Activated CD4-positive, alpha-beta memory T cell treated with anti-CD3 and anti-CD28 coated beads for 36 hours (primary cell): ENCODE data around the gene GP5. TPM values are rescaled to one million over a fixed set of nuclear protein-coding genes. Genes with fewer than 3 reads are reported as not detected.

Experiments used
- CTCF ChIA-PET: fragments of 350-600 bp; sonication (Branson Sonifier 250); formaldehyde crosslinking; loops from one replicate; lab custom pipeline; 2021; ENCODE audit warnings: antibody characterized with exemption, inconsistent platforms; lab: Charles Lee
- POLR2A ChIA-PET: fragments of 350-600 bp; sonication (Branson Sonifier 250); formaldehyde crosslinking; loops from one replicate; lab custom pipeline; 2021; ENCODE audit warnings: antibody characterized with exemption; lab: Charles Lee
- DNase-seq: peaks from one replicate; pipeline ENCODE4 v3.0.0-alpha.2; 2020
- H3K27ac Mint-ChIP-seq: one replicate; pipeline ENCODE4 v1.8.0; 2021; ENCODE audit warnings: mixed read lengths
- H3K27me3 Mint-ChIP-seq: one replicate; pipeline ENCODE4 v1.8.0; 2021; ENCODE audit warnings: mixed read lengths
- H3K36me3 Mint-ChIP-seq: one replicate; pipeline ENCODE4 v1.8.0; 2021; ENCODE audit warnings: mixed read lengths
- H3K4me1 Mint-ChIP-seq: one replicate; pipeline ENCODE4 v1.8.0; 2021; ENCODE audit warnings: low read depth, mixed read lengths
- H3K4me3 Mint-ChIP-seq: one replicate; pipeline ENCODE4 v1.8.0; 2021; ENCODE audit warnings: mild to moderate bottlenecking, mixed read lengths
- H3K9me3 Mint-ChIP-seq: one replicate; pipeline ENCODE4 v1.8.0; 2021; ENCODE audit warnings: mixed read lengths
- intact Hi-C: fragments of 100-400 bp; cut with micrococcal nuclease; formaldehyde crosslinking; loops from one replicate; pipeline ENCODE4 v1.15.1; 2023
- total RNA-seq, 2 experiments: library from RNA; stranded (reverse); gene quantifications; one replicate each; pipeline ENCODE4 v1.2.3, GENCODE V29; 2021

Gene GP5
- total RNA-seq = under 1 TPM; 0.24 to 0.31 TPM

DNA sequence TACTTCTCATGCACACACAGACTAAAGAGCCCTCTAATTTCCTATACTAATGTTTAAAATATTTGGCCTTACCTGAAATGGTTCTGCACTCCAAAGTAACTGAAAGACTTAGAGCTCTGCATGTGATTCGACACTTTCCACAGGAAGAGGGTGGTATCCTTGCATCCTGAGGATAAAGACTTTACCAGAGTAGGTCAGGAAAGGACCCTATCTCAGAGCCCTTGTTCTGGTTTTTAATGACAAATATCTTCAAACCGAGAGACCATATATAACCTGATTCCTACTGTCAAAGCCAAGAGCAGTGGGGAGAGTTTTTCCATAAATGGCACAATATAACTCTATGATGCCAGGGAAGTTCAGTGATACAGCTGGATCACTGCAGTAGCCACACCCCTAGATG lies at the start of gene GP5:
TSS of gene GP5 (minus strand) at position 101 of the 400 bp plus-strand sequence. CDS start 984 bp downstream, outside the sequence.
- Mint-ChIP-seq H3K9me3 (no peaks in the 10 kb centered on the region), H3K4me3 (peak within 1 kb of the TSS; percentile 61), H3K27me3 (peaks cover 29% of the 10 kb centered on the region), H3K36me3 (no peaks in the 10 kb centered on the region), H3K27ac (peak within 1 kb of the TSS; percentile 6), H3K4me1 (peaks cover 51% of the 10 kb centered on the region)
- DNase-seq = no peak
- POLR2A ChIA-PET = no interaction called here
- intact Hi-C loops = no loop called here
- CTCF ChIA-PET = interaction anchor here (1.0 to 6.2 kb wide), 3 partner anchors 9 to 65 kb away, joined by 3 to 47 read pairs (median 30); no protein-coding TSS in a partner anchor

DNA sequence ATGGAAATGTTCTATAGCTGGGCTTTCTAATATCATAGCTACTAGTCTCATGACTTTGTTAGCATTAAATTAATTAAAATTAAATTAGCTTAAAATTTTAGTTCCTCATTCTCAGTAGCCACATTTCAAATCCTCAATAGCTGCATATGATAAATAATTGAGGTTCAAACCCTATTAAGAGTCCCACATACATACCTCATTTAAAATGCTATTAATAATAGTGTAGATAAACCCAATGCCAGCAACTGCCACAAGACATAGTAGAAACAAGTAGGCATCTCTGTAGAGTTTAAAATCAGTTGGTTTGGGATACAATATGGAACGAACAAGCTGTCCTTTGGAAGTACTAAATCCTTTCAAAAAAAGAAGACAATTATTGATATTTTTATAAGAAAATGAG lies 48.6 kb upstream of the GP5 start:
- intact Hi-C loops = no loop called here
- no peak overlapping the region for H3K4me3 Mint-ChIP-seq
- H3K27ac Mint-ChIP-seq = no peak overlapping the region
- DNase-seq = no peak
- ChIA-PET CTCF (interaction anchor here (1.4 to 1.8 kb wide), 2 partner anchors 19 to 25 kb away, joined by 3 to 7 read pairs; no protein-coding TSS in a partner anchor), POLR2A (interaction anchor here (1.8 kb wide), 1 partner anchor 26 kb away, joined by 4 read pairs; no protein-coding TSS in a partner anchor)
- H3K36me3 Mint-ChIP-seq = peaks cover 42% of the 10 kb centered on the region
- H3K9me3 Mint-ChIP-seq = no peaks in the 10 kb centered on the region
- peaks cover 4% of the 10 kb centered on the region for H3K4me1 Mint-ChIP-seq
- H3K27me3 Mint-ChIP-seq = no peaks in the 10 kb centered on the region

DNA sequence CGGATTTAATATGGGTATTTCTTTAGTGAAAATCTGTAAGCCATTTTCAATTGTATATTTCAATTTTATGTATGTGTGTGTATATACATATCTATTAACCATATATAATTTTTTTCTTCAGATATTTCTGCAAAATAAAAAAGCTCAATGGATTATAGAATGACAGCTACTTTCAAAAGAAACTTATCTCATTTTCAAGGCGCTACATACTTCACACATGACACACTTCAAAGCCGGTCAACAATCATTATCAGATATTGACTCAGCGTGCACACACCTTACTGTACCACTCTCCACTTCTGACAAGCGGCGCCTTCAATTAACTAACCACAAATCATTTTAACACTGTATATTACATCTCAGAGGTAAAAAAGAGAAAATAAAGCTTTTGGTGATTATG lies 48.1 kb upstream of the GP5 start:
- no peak overlapping the region for H3K27ac Mint-ChIP-seq
- peaks cover 40% of the 10 kb centered on the region for H3K36me3 Mint-ChIP-seq
- H3K27me3 Mint-ChIP-seq = no peaks in the 10 kb centered on the region
- H3K4me1 Mint-ChIP-seq = peaks cover 4% of the 10 kb centered on the region
- no peak overlapping the region for H3K4me3 Mint-ChIP-seq
- H3K9me3 Mint-ChIP-seq = no peaks in the 10 kb centered on the region
- peak; percentile 19 for DNase-seq
- POLR2A ChIA-PET = interaction anchor here (1.8 kb wide), 1 partner anchor 27 kb away, joined by 4 read pairs; no protein-coding TSS in a partner anchor
- CTCF ChIA-PET = interaction anchor here (1.4 to 1.8 kb wide), 2 partner anchors 20 to 25 kb away, joined by 3 to 7 read pairs; no protein-coding TSS in a partner anchor
- intact Hi-C loops = no loop called here

DNA sequence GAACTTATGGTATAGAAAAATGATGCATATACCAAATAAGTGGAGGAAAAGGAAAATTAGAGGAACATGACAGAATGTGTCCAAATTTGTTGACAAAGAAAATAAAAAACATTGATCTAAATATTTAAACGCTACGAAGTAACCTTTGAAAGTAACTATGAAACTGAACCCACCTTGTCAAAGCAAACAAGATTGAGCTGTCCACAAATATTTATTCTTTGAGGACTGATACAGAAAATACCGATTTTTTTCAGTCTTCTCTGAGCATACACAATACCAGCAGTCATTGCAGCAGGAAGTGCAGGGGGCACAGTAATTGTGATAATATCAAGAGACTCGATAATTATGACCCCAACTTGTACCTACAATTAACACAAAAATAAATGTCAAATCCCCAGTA lies 47.7 kb upstream of the GP5 start:
- DNase-seq = no peak
- no peak overlapping the region for H3K4me3 Mint-ChIP-seq
- no peaks in the 10 kb centered on the region for H3K27me3 Mint-ChIP-seq
- ChIA-PET CTCF (interaction anchor here (1.4 to 1.8 kb wide), 2 partner anchors 20 to 26 kb away, joined by 3 to 7 read pairs; no protein-coding TSS in a partner anchor), POLR2A (interaction anchor here (1.8 kb wide), 1 partner anchor 27 kb away, joined by 4 read pairs; no protein-coding TSS in a partner anchor)
- H3K36me3 Mint-ChIP-seq = peaks cover 41% of the 10 kb centered on the region
- H3K9me3 Mint-ChIP-seq = no peaks in the 10 kb centered on the region
- peaks cover 4% of the 10 kb centered on the region for H3K4me1 Mint-ChIP-seq
- intact Hi-C loops = no loop called here
- H3K27ac Mint-ChIP-seq = no peak overlapping the region

DNA sequence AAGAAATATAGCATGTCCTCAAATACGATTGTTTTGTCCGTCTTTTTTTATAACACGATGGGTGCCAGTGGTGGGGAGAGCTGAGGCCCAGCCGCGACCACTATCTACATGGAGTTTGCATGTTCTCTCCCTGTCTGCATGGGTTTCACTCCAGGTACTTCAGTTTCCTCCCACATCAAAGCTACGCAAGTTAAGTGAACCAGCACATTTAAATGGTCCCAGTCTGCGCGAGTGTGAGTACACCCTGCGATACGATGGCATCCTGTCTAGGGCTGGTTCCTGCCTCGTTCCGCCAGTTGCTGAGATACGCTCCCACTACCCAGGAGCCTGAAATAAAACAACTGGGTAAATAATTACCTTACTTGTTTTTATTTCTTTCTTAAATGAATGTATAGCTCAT lies 47.1 kb upstream of the GP5 start:
- Mint-ChIP-seq H3K27me3 (no peaks in the 10 kb centered on the region), H3K27ac (no peak overlapping the region), H3K4me1 (peaks cover 4% of the 10 kb centered on the region), H3K9me3 (no peaks in the 10 kb centered on the region), H3K36me3 (peaks cover 41% of the 10 kb centered on the region), H3K4me3 (no peak overlapping the region)
- no peak for DNase-seq
- intact Hi-C loops = no loop called here
- ChIA-PET POLR2A (interaction anchor here (1.8 kb wide), 1 partner anchor 28 kb away, joined by 4 read pairs; no protein-coding TSS in a partner anchor), CTCF (interaction anchor here (1.8 kb wide), 1 partner anchor 26 kb away, joined by 7 read pairs; no protein-coding TSS in a partner anchor)

DNA sequence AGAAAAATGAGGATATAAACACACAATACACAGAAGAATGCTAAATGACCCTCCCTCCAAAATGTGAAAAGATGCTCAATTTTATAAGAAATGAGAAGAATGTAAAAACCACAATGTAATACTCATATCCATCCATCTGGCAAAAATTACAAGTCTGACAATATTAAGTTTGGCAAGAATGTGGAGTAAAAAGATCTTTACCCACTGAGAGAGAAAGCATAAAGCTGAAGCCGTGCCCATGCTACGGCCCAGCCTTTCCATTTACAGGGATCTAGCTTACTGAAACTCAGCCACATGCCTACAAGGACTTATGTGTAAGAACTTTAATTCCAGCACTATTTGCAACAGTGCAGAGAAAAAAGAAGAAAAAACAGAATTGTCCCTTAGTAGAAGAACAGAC lies 44.8 kb upstream of the GP5 start:
- peaks cover 49% of the 10 kb centered on the region for H3K36me3 Mint-ChIP-seq

GRCh38 chr3:194440756-194441155 lies 41.7 kb upstream of the GP5 start:
- no peak for DNase-seq
- Mint-ChIP-seq H3K36me3 (peaks cover 53% of the 10 kb centered on the region), H3K27me3 (no peaks in the 10 kb centered on the region), H3K4me1 (no peaks in the 10 kb centered on the region), H3K4me3 (no peak overlapping the region), H3K27ac (no peak overlapping the region), H3K9me3 (no peaks in the 10 kb centered on the region)
- ChIA-PET CTCF (interaction anchor here (0.6 to 1.4 kb wide), 2 partner anchors 10 to 48 kb away, joined by 3 read pairs; no protein-coding TSS in a partner anchor), POLR2A (no interaction called here)
- intact Hi-C loops = no loop called here

More for the DNA sequence above, 44.8 kb upstream of the GP5 start:
- no peaks in the 10 kb centered on the region for H3K27me3 Mint-ChIP-seq
- POLR2A ChIA-PET = no interaction called here
- no peaks in the 10 kb centered on the region for H3K9me3 Mint-ChIP-seq
- peaks cover 4% of the 10 kb centered on the region for H3K4me1 Mint-ChIP-seq
- intact Hi-C loops = no loop called here
- CTCF ChIA-PET = interaction anchor here (1.1 to 1.2 kb wide), 2 partner anchors 37 to 130 kb away, joined by 3 to 4 read pairs; no protein-coding TSS in a partner anchor
- H3K4me3 Mint-ChIP-seq = no peak overlapping the region
- DNase-seq = no peak
- H3K27ac Mint-ChIP-seq = no peak overlapping the region

DNA sequence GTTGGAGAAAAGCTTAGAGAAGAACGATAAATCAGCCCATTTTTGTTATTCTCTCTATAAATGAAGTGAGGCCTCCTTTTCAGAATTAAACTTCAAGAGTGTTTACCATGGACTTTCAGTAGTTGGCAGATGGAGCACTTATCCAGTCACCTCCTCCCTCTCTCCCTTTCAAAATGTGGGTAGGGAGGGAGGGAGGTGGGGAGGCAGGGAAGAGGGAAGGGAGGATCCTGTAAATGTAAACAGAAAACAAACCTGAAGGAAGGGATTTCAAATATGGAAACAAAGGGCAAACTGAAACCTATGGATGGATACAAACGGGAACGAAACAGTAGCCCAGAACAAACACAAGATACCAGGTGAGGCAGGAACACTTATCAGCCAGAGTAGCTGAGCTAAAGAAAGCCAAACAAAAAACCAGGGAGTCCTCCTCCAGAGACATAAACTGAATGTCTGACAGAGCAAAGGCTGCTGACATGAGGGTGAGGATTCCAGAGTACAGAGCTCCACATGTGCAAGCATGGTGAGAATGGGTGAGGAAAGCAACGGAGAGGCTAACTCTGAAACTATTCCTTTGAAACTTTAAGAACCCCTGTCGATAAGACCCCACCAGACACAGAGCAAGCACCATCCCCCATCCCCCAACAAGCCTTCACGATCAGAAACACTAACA lies 41.0 kb upstream of the GP5 start:
- Mint-ChIP-seq H3K27me3 (no peaks in the 10 kb centered on the region), H3K4me3 (no peak overlapping the region), H3K9me3 (no peaks in the 10 kb centered on the region), H3K36me3 (peaks cover 54% of the 10 kb centered on the region), H3K4me1 (no peaks in the 10 kb centered on the region), H3K27ac (no peak overlapping the region)
- CTCF ChIA-PET = interaction anchor here (1.0 kb wide), 1 partner anchor 32 kb away, joined by 4 read pairs; no protein-coding TSS in a partner anchor
- POLR2A ChIA-PET = no interaction called here
- no peak for DNase-seq
- intact Hi-C loops = no loop called here

DNA sequence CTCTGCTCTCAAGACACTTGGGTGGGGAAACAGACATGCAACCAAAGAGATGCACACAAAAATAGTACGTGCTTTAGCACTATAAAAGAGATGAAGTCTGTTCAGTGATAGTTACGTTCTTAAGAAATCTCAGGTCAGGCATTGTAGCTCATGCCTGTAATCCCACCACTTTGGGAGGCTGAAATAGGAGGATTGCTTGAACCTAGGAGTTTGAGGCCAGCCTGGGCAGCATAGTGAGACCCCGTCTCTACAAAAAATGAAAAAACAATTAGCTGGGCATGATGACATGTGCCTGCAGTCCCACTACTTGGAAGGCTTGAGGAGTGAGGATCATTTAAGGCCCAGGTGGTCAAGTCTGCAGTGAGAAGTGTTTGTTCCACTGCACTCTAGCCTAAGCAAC lies 35.4 kb upstream of the GP5 start:
- intact Hi-C loops = no loop called here
- DNase-seq = no peak
- Mint-ChIP-seq H3K9me3 (no peaks in the 10 kb centered on the region), H3K27ac (no peak overlapping the region), H3K27me3 (no peaks in the 10 kb centered on the region), H3K4me1 (no peaks in the 10 kb centered on the region), H3K4me3 (no peak overlapping the region), H3K36me3 (peaks cover 50% of the 10 kb centered on the region)
- CTCF ChIA-PET = no interaction called here
- POLR2A ChIA-PET = no interaction called here

DNA sequence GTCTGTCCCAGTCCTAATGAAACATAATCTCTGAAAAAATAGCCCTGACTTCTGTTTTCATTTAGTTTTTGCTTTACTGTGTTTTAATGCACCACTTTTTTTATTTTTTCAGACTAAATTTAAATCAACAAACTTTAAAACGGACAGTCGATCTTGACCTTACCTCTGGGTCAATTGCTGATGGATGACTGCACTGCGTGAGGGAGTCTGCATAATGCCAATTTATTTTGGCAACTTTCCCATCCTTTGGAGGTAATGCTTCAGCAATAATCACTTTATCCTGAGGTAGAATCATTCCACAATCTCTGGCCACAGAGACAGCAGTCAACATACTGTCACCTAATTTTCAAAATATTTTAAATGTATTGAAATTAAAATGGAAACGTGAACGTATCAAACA lies 32.5 kb upstream of the GP5 start:
- peaks cover 43% of the 10 kb centered on the region for H3K36me3 Mint-ChIP-seq
- CTCF ChIA-PET = interaction anchor here (0.6 kb wide), 1 partner anchor 54 kb away, joined by 3 read pairs; no protein-coding TSS in a partner anchor
- DNase-seq = no peak
- no peak overlapping the region for H3K27ac Mint-ChIP-seq
- H3K4me1 Mint-ChIP-seq = no peaks in the 10 kb centered on the region
- no peak overlapping the region for H3K4me3 Mint-ChIP-seq
- intact Hi-C loops = no loop called here
- H3K9me3 Mint-ChIP-seq = no peaks in the 10 kb centered on the region
- POLR2A ChIA-PET = no interaction called here
- no peaks in the 10 kb centered on the region for H3K27me3 Mint-ChIP-seq

DNA sequence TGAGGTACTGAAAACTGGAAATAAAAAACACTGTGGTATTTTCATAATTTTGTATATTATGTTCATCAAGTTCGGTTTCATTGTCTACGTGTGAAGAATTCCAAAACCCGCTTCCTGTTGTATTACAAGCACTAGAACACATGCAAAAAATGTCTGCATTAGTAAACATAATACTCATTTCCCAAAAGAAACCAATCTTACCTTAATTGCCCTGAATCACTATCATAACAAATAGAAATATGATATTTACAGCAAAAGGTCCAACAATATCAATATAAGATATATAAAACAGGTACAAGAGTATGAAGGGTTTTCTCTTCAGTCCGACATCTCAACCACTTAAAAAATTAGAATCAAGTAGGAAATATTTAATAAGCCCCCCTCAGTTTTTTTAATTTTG lies 26.3 kb upstream of the GP5 start:
- Mint-ChIP-seq H3K27me3 (no peaks in the 10 kb centered on the region), H3K9me3 (no peaks in the 10 kb centered on the region), H3K4me1 (no peaks in the 10 kb centered on the region), H3K4me3 (no peak overlapping the region), H3K36me3 (peaks cover 33% of the 10 kb centered on the region), H3K27ac (no peak overlapping the region)
- POLR2A ChIA-PET = no interaction called here
- DNase-seq = no peak
- intact Hi-C loops = no loop called here
- CTCF ChIA-PET = no interaction called here

DNA sequence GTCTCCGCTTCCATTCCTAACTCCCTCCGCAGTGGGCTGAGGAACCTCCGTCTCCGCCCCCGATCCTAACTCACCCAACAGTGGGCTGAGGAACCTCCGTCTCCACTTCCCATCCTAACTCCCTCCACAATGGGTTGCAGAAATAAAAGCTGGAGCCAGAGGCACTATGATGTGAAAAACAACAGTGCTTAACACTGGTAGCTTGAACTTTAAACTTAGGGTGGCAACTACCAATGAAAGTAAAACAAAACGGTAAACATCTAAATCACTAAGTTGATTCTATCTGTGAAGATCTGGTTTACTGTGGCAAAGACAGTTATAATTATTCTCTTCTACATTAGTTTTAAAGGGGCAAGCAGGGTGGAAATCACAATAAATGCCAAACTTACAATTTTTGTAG lies 25.9 kb upstream of the GP5 start:
- POLR2A ChIA-PET = no interaction called here
- Mint-ChIP-seq H3K4me3 (no peak overlapping the region), H3K36me3 (peaks cover 31% of the 10 kb centered on the region), H3K27me3 (no peaks in the 10 kb centered on the region), H3K4me1 (no peaks in the 10 kb centered on the region), H3K9me3 (no peaks in the 10 kb centered on the region), H3K27ac (no peak overlapping the region)
- intact Hi-C loops = no loop called here
- CTCF ChIA-PET = no interaction called here
- DNase-seq = no peak
